Endodermal cell (in vitro differentiated cells): Measurements from ENCODE around the gene ATP6AP1. TPM values are rescaled to one million over a fixed set of nuclear protein-coding genes. Genes with fewer than 3 reads are reported as not detected.

ENCODE experiments used
- DNase-seq: peaks from one replicate; pipeline ENCODE4 v3.0.0-alpha.2; 2017
- H3K27ac ChIP-seq: 2 replicates; pipeline ENCODE4 v1.5.1; 2013; ENCODE audit warnings: mild to moderate bottlenecking, low read depth, low read length, moderate library complexity
- H3K27me3 ChIP-seq: 2 replicates; pipeline ENCODE4 v1.6.1; 2013; ENCODE audit warnings: mild to moderate bottlenecking, low read length, moderate library complexity; ENCODE audit not compliant: insufficient read depth, control insufficient read depth, poor library complexity, severe bottlenecking
- H3K36me3 ChIP-seq: 2 replicates; pipeline ENCODE4 v1.7.0; 2013; ENCODE audit warnings: mild to moderate bottlenecking, low read length, moderate library complexity; ENCODE audit not compliant: control insufficient read depth, insufficient read depth
- H3K4me1 ChIP-seq: one replicate; pipeline ENCODE4 v1.7.0; 2013; ENCODE audit warnings: low read length; ENCODE audit not compliant: control insufficient read depth, insufficient read depth
- H3K4me3 ChIP-seq: 2 replicates; pipeline ENCODE4 v1.5.1; 2013; ENCODE audit warnings: mild to moderate bottlenecking, low read length, moderate library complexity
- H3K9ac ChIP-seq: 2 replicates; pipeline ENCODE4 v1.6.1; 2013; ENCODE audit warnings: mild to moderate bottlenecking, low read length, moderate library complexity; ENCODE audit not compliant: poor library complexity, severe bottlenecking; ENCODE audit errors: extremely low read depth
- H3K9me3 ChIP-seq: 2 replicates; pipeline ENCODE4 v1.6.1; 2013; ENCODE audit warnings: mild to moderate bottlenecking, low read length, moderate library complexity; ENCODE audit not compliant: control insufficient read depth
- H3K27ac Mint-ChIP-seq: 2 replicates; pipeline ENCODE4 v1.8.0; 2020; ENCODE audit warnings: mixed read lengths
- H3K27me3 Mint-ChIP-seq: 2 replicates; pipeline ENCODE4 v1.8.0; 2021; ENCODE audit warnings: mild to moderate bottlenecking, mixed read lengths; ENCODE audit not compliant: insufficient read depth
- H3K36me3 Mint-ChIP-seq: 2 replicates; pipeline ENCODE4 v1.8.0; 2020; ENCODE audit warnings: low read depth, mixed read lengths
- H3K4me1 Mint-ChIP-seq: 2 replicates; pipeline ENCODE4 v1.8.0; 2020; ENCODE audit warnings: mixed read lengths
- H3K4me3 Mint-ChIP-seq: 2 replicates; pipeline ENCODE4 v1.8.0; 2020; ENCODE audit warnings: mild to moderate bottlenecking, moderate library complexity, mixed read lengths
- H3K9me3 Mint-ChIP-seq: 2 replicates; pipeline ENCODE4 v1.8.0; 2020; ENCODE audit warnings: mild to moderate bottlenecking, mixed read lengths
- CTCF ChIP-seq: fragments of 200-600 bp; sonication (generic); conservative IDR thresholded peaks from 2 replicates; pipeline ENCODE4 v1.5.0; 2021; ENCODE audit warnings: antibody characterized with exemption, mild to moderate bottlenecking
- WGBS, 2 experiments: methylation state at CpG; one replicate each; pipeline versions ENCODE4 v1.1.5 to v1.1.7; 2013; ENCODE audit warnings: missing lambda C conversion rate in 2 of 2, mixed read lengths in 1 of 2; ENCODE audit not compliant: insufficient coverage in 1 of 2, insufficient read length in 1 of 2; 5-methylcytosine and 5-hydroxymethylcytosine counted together
- total RNA-seq, 2 donors: library from RNA; stranded (reverse); fragmentation: NEBNext Ultra II Directional in 1 of 2; extraction: Animal tissue kit (Norgen Biotek cat#: 25700) in 1 of 2; gene quantifications; 2 replicates in 1 of 2; 3 replicates in 1 of 2; pipeline ENCODE4 v1.2.1, GENCODE V29; 2021

Gene ATP6AP1
- total RNA-seq, 2 donors from 2014 or later = 61.6 to 66.8 TPM

- no peak overlapping the region for H3K9ac ChIP-seq
- peaks cover 9% of the 10 kb centered on the region for H3K36me3 Mint-ChIP-seq
- H3K4me1 Mint-ChIP-seq = no peaks in the 10 kb centered on the region
- no peaks in the 10 kb centered on the region for H3K4me1 ChIP-seq
- peaks cover 57% of the 10 kb centered on the region for H3K9me3 Mint-ChIP-seq
- no peak overlapping the region for H3K4me3 ChIP-seq
- H3K27me3 ChIP-seq = no peaks in the 10 kb centered on the region
- 95 to 100% methylated on average over 1 to 23 of the region's 23 CpGs for WGBS, 2 experiments
- TF ChIP-seq CTCF = no peak
- H3K4me3 Mint-ChIP-seq = no peak overlapping the region
- no peak overlapping the region for H3K27ac Mint-ChIP-seq
- no peaks in the 10 kb centered on the region for H3K27me3 Mint-ChIP-seq
- no peak overlapping the region for H3K27ac ChIP-seq
- DNase-seq = no peak
- H3K9me3 ChIP-seq = no peaks in the 10 kb centered on the region
- H3K36me3 ChIP-seq = no peaks in the 10 kb centered on the region
These were observed 39.7 kb downstream of the ATP6AP1 start for GRCh38 chrX:154468217-154468616.

GRCh38 chrX:154469114-154469513 is 40.6 kb downstream of the ATP6AP1 start:
- Mint-ChIP-seq H3K27me3 (no peaks in the 10 kb centered on the region), H3K27ac (no peak overlapping the region), H3K36me3 (peaks cover 18% of the 10 kb centered on the region), H3K4me3 (no peak overlapping the region), H3K9me3 (peaks cover 65% of the 10 kb centered on the region), H3K4me1 (no peaks in the 10 kb centered on the region)
- Histone ChIP-seq H3K9me3 (no peaks in the 10 kb centered on the region), H3K27me3 (no peaks in the 10 kb centered on the region), H3K4me3 (no peak overlapping the region), H3K36me3 (no peaks in the 10 kb centered on the region), H3K27ac (no peak overlapping the region), H3K9ac (no peak overlapping the region), H3K4me1 (no peaks in the 10 kb centered on the region)
- WGBS, 2 experiments = 98 to 100% methylated on average over 5 to 9 of the region's 9 CpGs
- TF ChIP-seq CTCF = no peak
- no peak for DNase-seq

- no peak overlapping the region for H3K4me3 ChIP-seq
- H3K36me3 Mint-ChIP-seq = peaks cover 18% of the 10 kb centered on the region
- no peak overlapping the region for H3K9ac ChIP-seq
- 91 to 96% methylated on average over 5 to 18 of the region's 18 CpGs for WGBS, 2 experiments
- TF ChIP-seq CTCF = no peak
- no peaks in the 10 kb centered on the region for H3K27me3 ChIP-seq
- H3K9me3 Mint-ChIP-seq = peaks cover 65% of the 10 kb centered on the region
- H3K36me3 ChIP-seq = no peaks in the 10 kb centered on the region
- no peaks in the 10 kb centered on the region for H3K4me1 ChIP-seq
- H3K4me3 Mint-ChIP-seq = no peak overlapping the region
- DNase-seq = no peak
- H3K9me3 ChIP-seq = no peaks in the 10 kb centered on the region
- H3K27me3 Mint-ChIP-seq = no peaks in the 10 kb centered on the region
- H3K27ac Mint-ChIP-seq = no peak overlapping the region
- H3K27ac ChIP-seq = no peak overlapping the region
- no peaks in the 10 kb centered on the region for H3K4me1 Mint-ChIP-seq
These were observed 41.4 kb downstream of the ATP6AP1 start for GRCh38 chrX:154469880-154470279.
